A549 (cell line): ENCODE measurements around the gene SH3BGR.

Source experiments
- CHD2 ChIP-seq: fragments of 150-350 bp; IDR thresholded peaks from 2 replicates; pipeline ENCODE4 v1.6.1; 2014; ENCODE audit warnings: low read length; ENCODE audit not compliant: partially characterized antibody
- CTCF ChIP-seq: fragments of >200 bp; sonication (Bioruptor Twin); formaldehyde crosslinking; IDR thresholded peaks from 3 replicates; pipeline ENCODE4 v1.5.1; 2016
- EP300 ChIP-seq, 2 experiments: fragments of >200 bp; sonication (Bioruptor Twin); formaldehyde crosslinking; IDR thresholded peaks; 2 replicates in 1 of 2; 3 replicates in 1 of 2; pipeline ENCODE4 v1.6.1; 2016 to 2017
- MAFK ChIP-seq: fragments of 450-650 bp; IDR thresholded peaks from 2 replicates; pipeline ENCODE4 v1.6.1; 2014; ENCODE audit not compliant: partially characterized antibody
- MYC ChIP-seq: IDR thresholded peaks from 2 replicates; pipeline ENCODE4 v1.6.1; 2012; ENCODE audit warnings: mild to moderate bottlenecking, inconsistent platforms, low read length, improper control_type of control experiment, borderline replicate concordance
- POLR2A ChIP-seq: IDR thresholded peaks from 2 replicates; pipeline ENCODE4 v1.6.1; 2012; ENCODE audit warnings: mild to moderate bottlenecking, low read length
- RAD21 ChIP-seq, 2 experiments: fragments of >200 bp in 1 of 2; sonication (Bioruptor Twin) in 1 of 2; formaldehyde crosslinking in 1 of 2; IDR thresholded peaks in 1 of 2; conservative IDR thresholded peaks in 1 of 2; 2 replicates in 1 of 2; 3 replicates in 1 of 2; pipeline ENCODE4 v1.6.1; 2012 to 2018; ENCODE audit warnings: inconsistent platforms in 1 of 2
- RCOR1 ChIP-seq: fragments of 150-350 bp; IDR thresholded peaks from 2 replicates; pipeline ENCODE4 v1.6.1; 2014; ENCODE audit warnings: antibody characterized with exemption, low read length, low read depth
- REST ChIP-seq: fragments of 200-600 bp; sonication (generic); IDR thresholded peaks from 2 replicates; pipeline ENCODE4 v1.6.1; 2016; ENCODE audit warnings: antibody characterized with exemption, mild to moderate bottlenecking, moderate library complexity
- SMC3 ChIP-seq: fragments of >200 bp; sonication (Bioruptor Twin); formaldehyde crosslinking; IDR thresholded peaks from 3 replicates; pipeline ENCODE4 v1.6.1; 2018; ENCODE audit warnings: inconsistent platforms
- TF ChIP-seq, protein P1 (sequence below): IDR thresholded peaks from 2 replicates; pipeline ENCODE4 v1.6.1; 2012
- TF ChIP-seq, protein P2 (sequence below): IDR thresholded peaks from 2 replicates; pipeline ENCODE4 v1.6.1; 2012

DNA sequence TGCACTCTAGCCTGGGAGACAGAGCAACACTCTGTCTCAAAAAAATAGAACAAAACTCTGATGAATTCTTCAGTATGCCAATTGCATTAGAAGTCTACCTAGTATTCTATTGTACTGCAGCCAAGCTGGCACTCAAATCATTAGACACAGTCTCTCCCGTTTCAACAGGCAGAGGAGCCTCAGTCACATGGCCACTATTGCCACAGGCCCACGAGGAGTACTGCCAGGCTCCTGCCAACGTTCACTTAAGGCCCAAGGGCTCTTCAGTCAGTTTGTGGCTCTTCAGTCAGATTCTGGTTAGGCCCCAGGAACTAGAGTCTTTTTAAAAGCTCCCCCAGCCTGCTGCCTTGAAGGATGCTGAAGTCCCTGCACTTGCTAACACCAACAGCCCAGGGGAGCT lies 73.4 kb downstream of the SH3BGR start:
- TF ChIP-seq CTCF (no peak), REST (no peak), MAFK (no peak), RCOR1 (no peak), POLR2A (no peak), CHD2 (no peak), EP300 (IDR thresholded peaks at IDR 0.05) (no peak), MYC (no peak), SMC3 (no peak), RAD21 (conservative IDR thresholded peaks at IDR 0.05 in 1 of 2, IDR thresholded peaks at IDR 0.05 in 1 of 2) (no peak)
- TF ChIP-seq, protein P1, sequence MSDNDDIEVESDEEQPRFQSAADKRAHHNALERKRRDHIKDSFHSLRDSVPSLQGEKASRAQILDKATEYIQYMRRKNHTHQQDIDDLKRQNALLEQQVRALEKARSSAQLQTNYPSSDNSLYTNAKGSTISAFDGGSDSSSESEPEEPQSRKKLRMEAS: no peak
- TF ChIP-seq, protein P2, sequence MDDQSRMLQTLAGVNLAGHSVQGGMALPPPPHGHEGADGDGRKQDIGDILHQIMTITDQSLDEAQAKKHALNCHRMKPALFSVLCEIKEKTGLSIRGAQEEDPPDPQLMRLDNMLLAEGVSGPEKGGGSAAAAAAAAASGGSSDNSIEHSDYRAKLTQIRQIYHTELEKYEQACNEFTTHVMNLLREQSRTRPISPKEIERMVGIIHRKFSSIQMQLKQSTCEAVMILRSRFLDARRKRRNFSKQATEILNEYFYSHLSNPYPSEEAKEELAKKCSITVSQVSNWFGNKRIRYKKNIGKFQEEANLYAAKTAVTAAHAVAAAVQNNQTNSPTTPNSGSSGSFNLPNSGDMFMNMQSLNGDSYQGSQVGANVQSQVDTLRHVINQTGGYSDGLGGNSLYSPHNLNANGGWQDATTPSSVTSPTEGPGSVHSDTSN: no peak
